ENCODE measurements around the gene GPHA2.
A peak's percentile ranks its signal among the peaks of the same experiment; 100 is the strongest.

The GPHA2 gene

GRCh38 chr11:64909653-64910343, 25.9 kb downstream of the GPHA2 start:
- no peak for DNase-seq

- DNase-seq = no peak
These were observed 26.9 kb downstream of the GPHA2 start for GRCh38 chr11:64908766-64909165.

- DNase-seq = no peak
These were observed 29.4 kb downstream of the GPHA2 start for GRCh38 chr11:64906314-64906635.

- no peak for DNase-seq
These were observed 30.0 kb downstream of the GPHA2 start for GRCh38 chr11:64905516-64906313.

- no peak for DNase-seq
These were observed 32.3 kb downstream of the GPHA2 start for GRCh38 chr11:64903291-64903833.

GRCh38 chr11:64902102-64902900, 33.4 kb downstream of the GPHA2 start:
- no peak for DNase-seq

- no peak for DNase-seq
These were observed 34.9 kb downstream of the GPHA2 start for GRCh38 chr11:64900774-64901173.

GRCh38 chr11:64900263-64900678, 35.4 kb downstream of the GPHA2 start:
- DNase-seq = no peak

- DNase-seq = no peak
These were observed 37.2 kb downstream of the GPHA2 start for GRCh38 chr11:64898541-64898940.

- DNase-seq = no peak
These were observed 37.6 kb downstream of the GPHA2 start for GRCh38 chr11:64898076-64898445.

GRCh38 chr11:64897381-64898075, 38.2 kb downstream of the GPHA2 start:
- no peak for DNase-seq

- no peak for DNase-seq
These were observed 39.2 kb downstream of the GPHA2 start for GRCh38 chr11:64896448-64897022.

- no peak for DNase-seq
These were observed 40.8 kb downstream of the GPHA2 start for GRCh38 chr11:64894812-64895452.

- DNase-seq = peak; percentile 49
These were observed 41.5 kb downstream of the GPHA2 start for GRCh38 chr11:64894070-64894811.

- DNase-seq = no peak
These were observed 42.3 kb downstream of the GPHA2 start for GRCh38 chr11:64893194-64894069.

- no peak for DNase-seq
These were observed 42.9 kb downstream of the GPHA2 start for GRCh38 chr11:64892838-64893193.

- DNase-seq = no peak
These were observed 43.3 kb downstream of the GPHA2 start for GRCh38 chr11:64892411-64892831.

- no peak for DNase-seq
These were observed 43.8 kb downstream of the GPHA2 start for GRCh38 chr11:64891880-64892279.

- no peak for DNase-seq
These were observed 44.4 kb downstream of the GPHA2 start for GRCh38 chr11:64891215-64891848.

- no peak for DNase-seq
These were observed 45.2 kb downstream of the GPHA2 start for GRCh38 chr11:64890522-64890939.
